GM12864 (cell line): Measurements from ENCODE around the gene NEMP2.

ENCODE experiments used
- DNase-seq: peaks from one replicate; pipeline ENCODE4 v3.0.0-alpha.2; 2011; ENCODE audit warnings: low read depth
- H3K4me3 ChIP-seq: 2 replicates; pipeline ENCODE4 v1.5.1; 2011; ENCODE audit warnings: mild to moderate bottlenecking, low read depth, low read length, control low read depth
- CTCF ChIP-seq: IDR thresholded peaks from 2 replicates; pipeline ENCODE4 v1.5.1; 2011; ENCODE audit warnings: low read depth, mild to moderate bottlenecking, moderate library complexity, low read length, control low read depth, inconsistent platforms; ENCODE audit errors: missing control alignments

The NEMP2 gene

DNA sequence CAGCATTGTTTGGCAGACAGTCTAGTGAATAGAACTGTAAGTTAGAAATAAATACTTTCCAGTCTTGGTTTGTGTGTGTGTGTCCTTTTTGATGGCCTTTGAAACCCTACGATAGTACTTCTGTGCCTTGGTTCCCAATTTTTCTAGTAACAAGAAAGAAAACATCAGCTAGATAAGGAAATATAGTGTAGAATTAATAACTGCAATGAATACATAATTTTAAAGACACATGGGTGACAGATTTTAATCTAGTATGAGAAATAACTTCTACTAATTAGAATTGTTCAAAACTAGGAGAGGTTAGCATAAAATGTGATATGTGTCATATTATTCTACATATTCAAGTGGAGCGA lies 44.5 kb upstream of the NEMP2 start:
- TF ChIP-seq CTCF, result no peak
- H3K4me3 ChIP-seq, result no peak overlapping the region
- no peak for DNase-seq

DNA sequence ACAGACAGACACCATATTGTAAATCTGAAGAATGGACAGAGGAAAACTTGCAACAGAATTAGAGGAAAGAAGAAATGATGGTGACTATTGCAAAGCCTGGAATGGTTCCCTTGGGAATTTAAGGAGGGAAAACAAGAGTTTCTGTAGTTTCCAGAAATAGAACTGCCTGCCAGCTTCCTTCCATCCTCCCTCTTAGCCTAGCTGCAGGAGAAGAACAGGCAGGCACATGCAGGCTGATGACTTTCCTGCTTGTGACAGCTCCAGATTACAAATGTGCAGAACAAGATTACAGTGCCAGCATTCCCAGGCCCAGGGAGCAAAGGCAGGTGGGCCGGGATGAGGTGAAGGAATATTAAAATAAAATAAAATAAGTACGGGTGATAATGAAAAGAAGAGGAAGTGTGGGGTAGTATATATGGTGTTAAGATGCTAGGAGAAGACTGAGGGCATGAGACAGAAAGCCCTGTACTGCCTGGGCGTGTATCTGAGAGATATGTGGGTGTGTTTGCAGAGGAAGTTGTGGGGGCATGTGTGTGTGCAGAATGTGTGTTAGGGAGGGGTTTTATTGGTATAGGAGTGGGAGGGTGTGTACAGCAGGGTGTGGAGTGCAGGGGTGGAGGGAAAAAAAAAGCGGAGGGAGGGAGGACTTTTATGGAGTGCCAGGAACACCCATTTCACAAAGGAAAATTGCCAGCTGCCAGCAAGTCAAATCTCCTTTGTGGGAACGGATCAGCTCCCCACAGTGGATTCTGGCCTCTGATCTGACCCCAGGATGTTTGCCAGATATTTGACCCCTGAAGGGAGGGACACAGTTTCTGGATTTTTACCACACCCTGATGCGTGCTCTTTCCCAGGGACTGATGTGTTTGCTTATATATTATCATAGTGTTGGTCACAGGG lies 43.9 kb upstream of the NEMP2 start:
- TF ChIP-seq CTCF, result no peak
- no peak overlapping the region for H3K4me3 ChIP-seq
- DNase-seq, result no peak

GRCh38 chr2:190576573-190576972 lies 42.1 kb upstream of the NEMP2 start:
- H3K4me3 ChIP-seq, result no peak overlapping the region
- TF ChIP-seq CTCF, result no peak
- no peak for DNase-seq

GRCh38 chr2:190575263-190575662 lies 40.7 kb upstream of the NEMP2 start:
- H3K4me3 ChIP-seq, result no peak overlapping the region
- no peak for DNase-seq
- TF ChIP-seq CTCF, result no peak

DNA sequence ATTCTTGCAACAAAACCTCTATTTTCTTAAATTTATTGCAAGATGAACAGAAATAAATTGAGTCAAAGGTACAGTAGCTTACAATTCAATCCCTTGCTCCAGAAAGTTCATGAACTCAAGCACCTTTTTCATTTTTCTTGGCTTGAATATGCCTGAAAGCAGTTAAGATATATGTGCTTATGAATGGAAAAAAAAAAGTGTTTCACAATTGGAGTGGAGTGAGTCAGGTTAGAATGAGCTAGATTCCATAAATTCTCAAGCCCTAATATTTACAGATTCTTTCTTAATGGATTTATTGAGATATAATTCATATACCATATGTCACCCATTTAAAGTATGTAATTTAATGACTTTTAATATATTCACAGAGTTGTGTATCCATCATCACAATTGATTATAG lies 39.6 kb upstream of the NEMP2 start:
- TF ChIP-seq CTCF, result no peak
- no peak overlapping the region for H3K4me3 ChIP-seq
- DNase-seq, result no peak

DNA sequence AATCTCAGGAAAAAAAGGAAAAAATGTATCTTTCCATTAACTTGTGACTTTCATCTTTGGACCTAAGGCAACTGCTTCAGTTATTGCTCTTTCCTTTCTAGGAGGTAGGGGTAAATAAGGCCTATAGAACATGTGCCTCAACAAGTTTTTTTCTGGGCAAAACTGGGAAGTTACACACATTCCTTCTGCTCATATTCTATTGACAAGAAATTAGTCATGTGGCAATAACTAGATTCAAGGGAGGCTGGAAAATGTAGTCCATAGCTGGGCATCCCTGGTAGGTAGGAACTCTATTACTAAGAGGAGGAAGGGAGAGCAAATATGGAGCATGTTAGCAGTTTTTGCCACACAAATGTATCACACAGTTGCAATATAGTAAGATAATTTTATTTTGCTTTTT lies 37.7 kb upstream of the NEMP2 start:
- H3K4me3 ChIP-seq, result no peak overlapping the region
- TF ChIP-seq CTCF, result no peak
- DNase-seq, result no peak

DNA sequence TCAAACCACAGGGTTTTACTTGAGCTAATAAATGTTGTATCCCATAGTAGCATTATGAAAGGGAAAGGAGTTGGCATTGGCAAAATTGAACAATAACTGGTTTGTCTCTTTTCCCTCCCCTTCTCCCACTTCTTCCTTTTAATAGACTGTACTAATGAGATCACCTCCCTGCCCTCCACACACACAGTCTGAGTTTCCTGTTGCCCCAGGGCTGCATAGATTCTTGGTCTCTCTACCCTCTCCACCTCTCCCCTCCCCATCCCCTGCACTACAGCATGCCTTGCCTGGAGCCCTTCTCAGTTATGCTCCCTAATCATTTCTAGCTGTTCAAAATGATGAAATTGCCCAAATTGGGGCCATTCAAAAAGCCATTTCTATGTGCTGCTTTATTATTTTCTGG lies 37.2 kb upstream of the NEMP2 start:
- DNase-seq, result no peak
- no peak for TF ChIP-seq CTCF
- no peak overlapping the region for H3K4me3 ChIP-seq
